Panc1 (cell line): ENCODE results near the gene MYO16. TPM values are rescaled to one million over a fixed set of nuclear protein-coding genes. Genes with fewer than 3 reads are reported as not detected.

Experiments used
- ATAC-seq: fragments of 200-7000 bp; cut with Tn5 transposase; 2 replicates; pipeline ENCODE4 v1.9.1; 2020; ENCODE audit warnings: mild to moderate bottlenecking, moderate library complexity
- BruUV-seq: library from RNA; stranded (reverse); fragments of 400-500 nt; replicated peaks from 2 replicates; lab custom pipeline; 2021; lab: Mats Ljungman, UMichigan
- CTCF ChIA-PET: fragments of 300-600 bp; sonication (Branson Sonifier 250); formaldehyde crosslinking; loops from one replicate; lab custom pipeline; 2022; ENCODE audit warnings: antibody characterized with exemption; lab: Charles Lee
- POLR2A ChIA-PET: fragments of 300-600 bp; sonication (Branson Sonifier 250); formaldehyde crosslinking; loops from one replicate; lab custom pipeline; 2022; ENCODE audit warnings: antibody characterized with exemption; lab: Charles Lee
- DNase-seq: peaks from one replicate; pipeline ENCODE4 v3.0.0-alpha.2; 2010; ENCODE audit warnings: low read depth, low spot score
- H3K27ac ChIP-seq: 2 replicates; pipeline ENCODE4 v1.5.1; 2011; ENCODE audit warnings: mild to moderate bottlenecking, low read length, inconsistent platforms
- H3K27me3 ChIP-seq: fragments of 200-500 bp; sonication (Bioruptor generic); 2 replicates; pipeline ENCODE4 v1.6.0; 2014; ENCODE audit warnings: low read length, inconsistent platforms; ENCODE audit not compliant: control insufficient read depth, insufficient read depth
- H3K36me3 ChIP-seq: fragments of 200-500 bp; sonication (Bioruptor generic); 2 replicates; pipeline ENCODE4 v1.5.1; 2014; ENCODE audit warnings: inconsistent platforms, mild to moderate bottlenecking, low read length, moderate library complexity; ENCODE audit not compliant: control insufficient read depth, insufficient read depth
- H3K4me1 ChIP-seq: 2 replicates; pipeline ENCODE4 v1.5.1; 2011; ENCODE audit warnings: inconsistent platforms, mild to moderate bottlenecking, low read length, moderate library complexity; ENCODE audit not compliant: control insufficient read depth, insufficient read depth
- H3K4me3 ChIP-seq, 2 experiments: 2 replicates each; pipeline ENCODE4 v1.5.1; 2011 to 2012; ENCODE audit warnings: low read depth in 2 of 2, low read length in 2 of 2, mild to moderate bottlenecking in 2 of 2, inconsistent platforms in 1 of 2, moderate library complexity in 1 of 2
- H3K9me3 ChIP-seq: fragments of 200-500 bp; sonication (Bioruptor generic); 2 replicates; pipeline ENCODE4 v1.5.1; 2014; ENCODE audit warnings: low read depth, mild to moderate bottlenecking, inconsistent platforms, low read length, moderate library complexity; ENCODE audit not compliant: control insufficient read depth, insufficient read depth
- CTCF ChIP-seq: fragments of 450-650 bp; IDR thresholded peaks from 2 replicates; pipeline ENCODE4 v1.5.1; 2017; ENCODE audit warnings: mild to moderate bottlenecking
- POLR2AphosphoS5 ChIP-seq: IDR thresholded peaks from 2 replicates; pipeline ENCODE4 v1.6.1; 2012; ENCODE audit warnings: mild to moderate bottlenecking, low read depth, low read length, moderate library complexity
- REST ChIP-seq, 2 experiments: IDR thresholded peaks; 2 replicates each; pipeline ENCODE4 v1.6.1; 2011 to 2012; ENCODE audit warnings: low read depth in 2 of 2, control low read depth in 1 of 2, low read length in 1 of 2, mild to moderate bottlenecking in 1 of 2, moderate library complexity in 1 of 2; ENCODE audit not compliant: insufficient read depth in 1 of 2
- SIN3A ChIP-seq: IDR thresholded peaks from 2 replicates; pipeline ENCODE4 v1.6.1; 2012; ENCODE audit warnings: low read depth, mild to moderate bottlenecking, low read length, moderate library complexity, borderline replicate concordance; ENCODE audit not compliant: insufficient read depth
- TCF7L2 ChIP-seq: IDR thresholded peaks from 2 replicates; pipeline ENCODE4 v1.6.1; 2011; ENCODE audit warnings: mild to moderate bottlenecking, low read depth, low read length, inconsistent platforms
- in situ Hi-C: cut with HindIII; loops from 2 replicates; pipeline ENCODE4 v1.10.0; 2016; ENCODE audit warnings: low sequenced_read_pairs, low pct_unique_long_range_greater_than_20kb
- intact Hi-C: fragments of 100-400 bp; cut with micrococcal nuclease; formaldehyde crosslinking; loops from one replicate; pipeline ENCODE4 v1.10.0; 2022; ENCODE audit not compliant: unreplicated experiment
- total RNA-seq: library from RNA; stranded (reverse); gene quantifications from one replicate; pipeline ENCODE4 v1.2.1, GENCODE V29; 2021; ENCODE audit not compliant: unreplicated experiment

MYO16 gene
- total RNA-seq, 1 experiment from 2014 or later: 0.08 TPM

- TF ChIP-seq TCF7L2: no peak
- no peak for TF ChIP-seq REST (IDR thresholded peaks at IDR 0.05; ENCODE audit: insufficient read depth in 1 of 2, low read depth in 2 of 2, low read length in 1 of 2)
- TF ChIP-seq SIN3A: no peak
- no peak for TF ChIP-seq POLR2AphosphoS5
- TF ChIP-seq CTCF: no peak
- Histone ChIP-seq H3K4me1 (no peaks in the 10 kb centered on the region), H3K36me3 (no peaks in the 10 kb centered on the region), H3K4me3 (no peak overlapping the region), H3K27ac (no peak overlapping the region), H3K9me3 (no peaks in the 10 kb centered on the region), H3K27me3 (no peaks in the 10 kb centered on the region)
- in situ Hi-C loops (no loop called here), intact Hi-C loops (no loop called here)
- POLR2A ChIA-PET: no interaction called here
- DNase-seq (no peak), ATAC-seq (no peak)
- BruUV-seq: no TSS peak
- CTCF ChIA-PET: no interaction called here
These were observed 130.7 kb downstream of the MYO16 start for GRCh38 chr13:108760129-108760528.

- Histone ChIP-seq H3K4me3 (no peak overlapping the region), H3K27ac (no peak overlapping the region), H3K4me1 (no peaks in the 10 kb centered on the region), H3K27me3 (no peaks in the 10 kb centered on the region), H3K36me3 (no peaks in the 10 kb centered on the region), H3K9me3 (no peaks in the 10 kb centered on the region)
- ATAC-seq (no peak), DNase-seq (no peak)
- intact Hi-C loops (no loop called here), in situ Hi-C loops (no loop called here)
- POLR2A ChIA-PET: no interaction called here
- CTCF ChIA-PET: no interaction called here
- no peak for TF ChIP-seq REST (IDR thresholded peaks at IDR 0.05; ENCODE audit: insufficient read depth in 1 of 2, low read depth in 2 of 2, low read length in 1 of 2)
- no TSS peak for BruUV-seq
These were observed 131.1 kb downstream of the MYO16 start for GRCh38 chr13:108760541-108760940.
